Measurements from ENCODE around the gene COL23A1.

GRCh38 chr5:178522361-178522760 lies 67.8 kb downstream of the COL23A1 start:
- TF ChIP-seq CTCF (IDR thresholded peaks at IDR 0.05) (no peak), AFF4 (CRISPR knock-in tag; IDR thresholded peaks at IDR 0.05; ENCODE audit: borderline replicate concordance) (no peak), SMAD4 (CRISPR knock-in tag; IDR thresholded peaks at IDR 0.05) (no peak), ZNF232 (CRISPR knock-in tag; IDR thresholded peaks at IDR 0.05) (no peak), ZBTB43 (CRISPR knock-in tag; IDR thresholded peaks at IDR 0.05) (no peak), GABPB1 (CRISPR knock-in tag; IDR thresholded peaks at IDR 0.05) (no peak)
